Left renal pelvis (tissue), 4 donors: Measurements from ENCODE around the gene SLC25A1. TPM values are rescaled to one million over a fixed set of nuclear protein-coding genes. Genes with fewer than 3 reads are reported as not detected.

Experiments used
- DNase-seq, 4 donors: peaks; one replicate each; pipeline ENCODE4 v3.0.0-alpha.2; 2013; ENCODE audit warnings: low read depth in 4 of 4, low spot score in 3 of 4
- polyA plus RNA-seq, 4 donors: library from polyadenylated mRNA; unstranded; fragments of 120-200 nt; gene quantifications; one replicate each; pipeline ENCODE4 v1.2.1, GENCODE V29; 2013; ENCODE audit not compliant: insufficient read length in 4 of 4

Gene SLC25A1
- polyA plus RNA-seq, 4 donors: 30.7 to 84.1 (median 69.1) TPM

- DNase-seq: no peak
Measured at GRCh38 chr22:19182472-19183157, 4.1 kb upstream of the SLC25A1 start.

GRCh38 chr22:19181786-19182471 is 3.4 kb upstream of the SLC25A1 start:
- DNase-seq: no peak

GRCh38 chr22:19180740-19181410 is 2.3 kb upstream of the SLC25A1 start:
- DNase-seq: no peak

- no peak for DNase-seq
Measured at GRCh38 chr22:19180234-19180633, 1.7 kb upstream of the SLC25A1 start.

GRCh38 chr22:19179497-19180048 is 1.0 kb upstream of the SLC25A1 start:
- peak in 3 of 4 donors; percentile 52 to 63 (median 62) for DNase-seq

GRCh38 chr22:19178065-19178656 is 375 bp downstream of the SLC25A1 start:
- DNase-seq: peak in 1 of 4 donors; percentile 24

- no peak for DNase-seq
Measured at GRCh38 chr22:19177164-19178064, 1.1 kb downstream of the SLC25A1 start.

- DNase-seq: no peak
Measured at GRCh38 chr22:19176732-19177131, 1.8 kb downstream of the SLC25A1 start.

- DNase-seq: no peak
Measured at GRCh38 chr22:19176175-19176643, 2.3 kb downstream of the SLC25A1 start.

- no peak for DNase-seq
Measured at GRCh38 chr22:19175602-19176174, 2.8 kb downstream of the SLC25A1 start.

- DNase-seq: no peak
Measured at GRCh38 chr22:19175026-19175601, 3.4 kb downstream of the SLC25A1 start.

GRCh38 chr22:19174106-19175025 is 4.2 kb downstream of the SLC25A1 start:
- DNase-seq: no peak

- DNase-seq: no peak
Measured at GRCh38 chr22:19173047-19174035, 5.2 kb downstream of the SLC25A1 start.

GRCh38 chr22:19172213-19173046 is 6.1 kb downstream of the SLC25A1 start:
- DNase-seq: no peak

- no peak for DNase-seq
Measured at GRCh38 chr22:19169947-19170318, 8.6 kb downstream of the SLC25A1 start.
